Activated CD4-positive, CD25-positive, alpha-beta regulatory T cell treated with anti-CD3 and anti-CD28 coated beads, Interleukin-2, amount 50 U/mL, for 24 hours (primary cell): ENCODE data around the gene MRPS25.
"Not testable (repeated sequence)": the region's sequence is repeated elsewhere in the genome, so short reads cannot be mapped to it uniquely, and the experiment has no call there.

ENCODE experiments used
- ATAC-seq, 2 donors: fragments of 150-1000 bp; cut with Tn5 transposase; one replicate each; pipeline ENCODE4 v1.10.0; 2021; ENCODE audit warnings: mild to moderate bottlenecking in 1 of 2, moderate library complexity in 1 of 2

The MRPS25 gene

DNA sequence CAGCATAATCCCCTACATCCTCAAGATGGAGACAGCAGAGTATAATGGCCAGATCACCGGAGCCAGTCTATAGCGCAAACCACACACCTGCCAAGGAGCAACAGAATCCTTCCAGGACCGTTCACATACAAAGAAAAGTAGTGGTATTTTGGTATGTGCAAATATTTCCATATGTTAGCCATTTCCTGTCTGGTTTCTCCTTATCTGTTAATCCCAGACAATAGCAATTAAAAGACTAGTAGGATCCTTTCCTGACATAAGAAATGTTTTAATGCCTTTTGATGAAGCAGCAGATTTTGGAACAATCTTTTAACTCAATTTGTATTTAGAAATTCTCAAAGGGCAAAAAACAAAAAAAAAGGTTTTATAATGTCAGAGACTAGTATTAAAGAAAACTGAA lies 22.2 kb downstream of the MRPS25 start:
- no peak for ATAC-seq

DNA sequence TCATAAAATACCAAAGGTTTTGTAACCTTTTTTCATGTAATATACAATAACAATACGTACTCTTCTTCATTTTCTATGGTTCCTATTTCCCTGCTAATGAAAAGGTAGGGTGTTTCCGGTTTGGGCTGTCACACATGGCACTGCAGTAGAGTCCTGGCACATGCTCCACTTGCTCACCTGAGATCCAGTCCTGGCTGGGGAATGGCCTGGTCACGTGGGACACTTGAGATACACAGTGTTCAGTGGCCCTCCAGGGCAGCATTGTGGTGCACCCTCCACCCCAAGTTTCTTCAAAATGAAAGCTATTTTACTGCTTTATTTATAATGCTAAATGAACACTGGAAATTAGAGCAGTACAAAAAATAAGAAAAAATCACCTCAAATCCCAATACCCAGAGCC lies 23.2 kb downstream of the MRPS25 start:
- no peak for ATAC-seq

DNA sequence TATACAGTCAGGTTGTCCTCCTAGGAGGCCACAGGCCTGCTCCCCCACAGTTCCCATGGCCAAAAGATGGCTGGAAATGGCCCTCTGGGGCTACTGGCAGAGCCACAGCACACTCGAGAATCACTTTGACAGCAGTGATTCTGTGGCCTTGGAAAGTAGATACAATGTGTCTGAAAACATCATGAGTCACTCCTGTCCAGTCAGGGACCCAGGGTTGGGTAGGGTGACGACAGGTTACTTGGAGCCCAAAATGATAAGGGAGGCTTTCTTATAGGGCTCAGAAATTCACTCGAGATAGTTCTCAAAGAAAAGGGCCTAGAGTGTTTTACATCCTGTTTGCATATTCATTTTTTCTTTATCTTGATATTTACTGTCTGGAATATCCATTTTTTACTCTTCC lies 24.3 kb downstream of the MRPS25 start:
- no peak for ATAC-seq

DNA sequence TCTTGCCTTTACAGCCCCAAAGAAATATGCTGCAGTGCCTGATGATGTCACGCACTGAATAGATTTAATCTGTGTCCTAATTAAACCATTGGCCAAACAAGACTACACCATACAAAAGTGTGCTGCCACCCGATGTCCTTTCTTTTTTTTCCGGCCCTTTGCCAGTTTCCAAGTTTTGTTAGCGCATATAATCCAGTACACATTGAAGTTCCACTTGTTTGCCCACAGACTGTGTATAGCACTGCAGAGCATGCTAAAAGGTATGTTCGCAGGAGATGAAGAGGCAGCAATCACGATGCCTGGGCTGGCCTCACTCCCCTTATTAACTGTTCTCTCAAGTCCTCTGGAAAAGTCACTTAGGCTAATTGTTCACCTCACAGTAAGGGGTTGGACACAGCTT lies 26.8 kb downstream of the MRPS25 start:
- no peak for ATAC-seq

DNA sequence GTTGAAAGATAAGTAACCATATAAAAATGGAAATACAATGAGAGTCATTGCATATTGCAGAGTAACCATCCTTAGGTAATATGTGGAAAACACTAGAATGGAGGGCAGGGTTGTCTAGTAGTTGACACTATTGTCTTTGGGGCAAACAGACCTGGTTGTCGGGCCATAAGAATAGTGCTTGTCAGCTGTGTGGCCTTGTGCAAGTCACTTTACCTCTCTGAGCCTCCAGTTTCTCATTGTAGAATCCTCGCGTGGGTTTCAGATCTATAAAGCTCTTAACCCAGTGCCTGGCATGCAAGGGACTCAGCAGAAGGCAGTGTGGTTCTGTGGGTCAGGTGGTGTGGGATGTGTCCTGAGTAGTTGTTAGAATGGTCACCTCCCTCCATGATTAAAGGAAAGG lies 32.0 kb downstream of the MRPS25 start:
- no peak for ATAC-seq

DNA sequence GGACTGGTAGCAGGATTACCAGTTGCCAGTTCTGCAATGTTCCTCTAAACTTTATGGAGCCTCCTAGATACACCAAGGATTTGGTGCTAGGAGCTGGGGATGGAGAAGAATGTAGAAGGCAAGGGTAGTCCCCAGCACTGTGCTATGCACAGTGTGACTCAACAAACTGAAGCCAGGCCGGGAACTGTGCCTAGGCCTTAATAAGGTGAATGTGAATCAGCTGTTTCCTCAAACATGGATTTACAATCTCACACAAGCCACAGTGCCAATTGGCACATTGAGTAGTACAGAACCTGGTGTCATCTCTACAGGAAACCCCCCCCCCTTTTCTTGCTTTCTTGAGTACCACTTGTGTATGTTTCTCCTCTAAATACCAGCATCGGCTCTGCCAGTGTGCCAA lies 32.5 kb downstream of the MRPS25 start:
- ATAC-seq: no peak

DNA sequence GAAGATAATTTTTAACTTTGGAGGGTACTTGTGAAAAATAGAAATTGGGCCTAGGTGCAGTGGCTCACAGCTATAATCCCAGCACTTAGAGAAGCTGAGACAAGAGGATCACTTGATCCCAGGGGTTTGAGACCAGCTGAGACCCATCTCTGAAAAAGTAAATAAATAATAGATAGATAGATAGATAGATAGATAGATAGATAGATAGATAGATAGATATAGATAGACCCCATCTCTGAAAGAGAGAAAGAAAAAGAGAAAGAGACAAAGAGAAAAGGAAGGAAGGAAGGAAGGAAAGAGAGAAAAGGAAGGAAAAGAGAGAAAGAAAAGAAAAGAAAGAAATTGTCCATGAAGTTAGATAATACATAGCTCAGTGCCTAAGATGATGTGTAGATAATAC lies 35.5 kb downstream of the MRPS25 start:
- no peak for ATAC-seq

DNA sequence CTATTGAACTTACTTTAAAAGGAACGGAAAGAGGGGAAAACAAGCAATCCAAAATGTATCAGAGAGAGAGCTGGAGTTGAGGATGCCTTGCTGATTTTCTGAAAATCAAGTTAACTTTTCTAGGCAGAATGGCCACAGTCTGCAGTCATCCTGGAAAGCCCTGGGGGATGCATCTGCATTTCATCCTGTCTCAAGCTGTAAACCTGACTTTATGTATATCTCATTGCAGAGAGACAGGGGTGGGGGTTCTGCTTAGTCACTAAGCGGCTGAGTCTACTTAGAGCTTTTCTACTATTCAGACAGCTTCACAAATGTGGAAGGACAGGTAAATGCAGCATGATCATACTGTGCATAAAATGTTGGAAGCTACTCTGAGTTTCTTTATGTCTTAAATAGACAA lies 41.4 kb downstream of the MRPS25 start:
- ATAC-seq: no peak

DNA sequence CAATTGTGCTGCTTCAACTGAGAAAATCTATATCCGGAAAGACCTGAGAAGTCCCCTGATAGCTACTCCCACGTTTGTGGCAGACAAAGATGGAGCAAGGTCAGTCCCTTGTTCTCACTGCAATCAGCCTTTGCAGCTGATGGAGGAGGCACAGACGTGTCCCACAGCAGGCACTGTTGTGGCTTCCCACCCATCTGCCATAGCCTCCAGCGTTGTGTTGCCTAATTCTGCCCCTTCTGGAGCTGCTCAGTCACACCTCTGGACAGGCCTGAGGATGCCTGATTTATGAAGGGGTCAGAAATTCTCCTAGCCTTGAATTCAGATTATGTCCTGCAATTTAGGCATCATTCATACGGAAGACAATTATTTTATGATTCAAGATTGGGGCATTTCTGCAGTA lies 41.9 kb downstream of the MRPS25 start:
- no peak for ATAC-seq

DNA sequence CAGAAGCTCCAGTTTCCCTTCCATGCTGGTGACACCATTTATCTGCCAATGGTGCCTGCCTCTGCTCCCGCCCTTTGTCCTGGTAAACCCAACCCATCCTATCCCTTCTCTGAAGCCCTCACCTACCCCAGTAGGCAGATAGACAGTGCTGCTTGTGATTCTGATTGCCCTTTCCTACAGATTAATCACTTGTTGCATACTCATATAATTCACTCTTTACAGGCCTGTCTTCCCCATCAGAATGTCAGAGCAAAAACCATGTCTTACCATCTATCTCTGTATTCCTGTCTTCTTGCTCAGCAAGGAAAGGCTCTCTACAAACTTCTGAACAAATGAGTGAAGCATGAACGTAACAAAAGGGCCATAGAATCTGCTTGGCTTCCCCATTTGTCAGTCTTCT lies 47.9 kb downstream of the MRPS25 start:
- ATAC-seq: no peak

DNA sequence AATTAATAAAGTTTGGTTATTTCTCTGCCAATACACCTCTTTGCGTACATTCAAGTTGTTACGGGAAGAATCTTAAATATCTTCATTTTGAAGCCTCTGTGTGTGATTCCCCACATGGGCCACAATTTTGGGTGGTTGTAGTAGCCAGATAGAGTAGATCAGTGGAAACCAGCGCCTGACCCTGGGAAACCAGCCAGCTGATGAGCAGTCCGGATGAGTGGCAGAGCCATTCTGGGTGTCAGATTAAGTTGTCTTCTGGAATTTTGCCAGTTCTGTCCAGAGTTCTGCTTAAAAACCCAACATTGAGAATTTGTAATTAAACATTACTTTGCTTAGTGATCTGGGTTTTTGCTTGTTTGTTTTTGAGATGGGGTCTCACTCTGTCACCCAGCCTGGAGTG lies 49.7 kb downstream of the MRPS25 start:
- no peak for ATAC-seq

DNA sequence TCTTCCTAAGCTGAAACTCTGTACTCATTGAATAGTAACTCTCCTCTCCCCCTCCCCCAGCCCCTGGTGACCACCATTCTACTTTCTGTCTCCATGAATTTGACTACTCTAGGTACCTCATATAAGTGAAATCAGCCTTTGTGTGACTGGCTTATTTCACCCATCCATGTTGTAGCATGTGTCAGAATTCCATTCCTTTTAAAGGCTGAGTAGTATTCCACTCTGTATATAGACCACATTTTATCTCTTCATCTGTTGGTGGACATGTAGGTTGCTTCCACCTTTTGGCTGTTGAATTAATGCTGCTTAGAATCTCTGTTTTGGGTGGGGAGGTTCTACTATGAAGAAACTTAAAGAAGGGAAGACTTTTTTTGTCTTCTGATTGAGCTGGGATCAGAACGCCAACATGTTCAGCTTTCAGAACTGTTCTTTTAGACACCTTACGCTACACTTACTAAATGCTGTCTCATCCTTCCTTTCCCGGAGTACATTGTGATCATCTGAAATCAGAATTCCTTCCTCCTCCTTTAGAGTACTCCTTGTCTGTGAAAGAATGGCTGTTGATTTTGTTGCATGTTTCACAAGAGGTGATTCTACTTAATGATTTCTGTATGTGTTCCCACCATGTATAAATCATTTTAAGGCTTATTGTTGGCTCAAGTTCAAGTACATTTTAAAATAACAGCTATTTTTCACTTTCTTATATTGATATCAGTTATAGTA lies 50.3 kb downstream of the MRPS25 start:
- ATAC-seq: no peak

DNA sequence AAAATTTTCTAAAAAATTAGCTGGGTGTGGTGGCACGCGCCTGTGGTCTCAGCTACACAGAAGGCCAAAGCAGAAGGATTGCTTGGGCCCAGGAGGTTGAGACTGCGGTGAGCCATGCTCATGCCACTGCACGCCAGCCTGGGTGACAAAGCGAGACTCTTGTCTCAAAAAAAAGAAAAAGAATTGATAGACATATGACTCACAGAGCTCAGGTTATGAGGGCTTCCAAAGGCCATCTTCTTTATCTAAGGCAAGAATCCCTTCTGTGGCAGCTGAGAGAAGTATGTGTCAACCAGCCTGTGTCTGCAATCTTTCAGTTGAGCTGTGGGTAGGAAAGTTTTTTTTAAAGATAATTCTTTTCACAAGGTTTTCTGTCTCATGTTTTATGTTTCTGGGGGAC lies 53.9 kb downstream of the MRPS25 start:
- peak in 1 of 2 donors; percentile 60 for ATAC-seq

DNA sequence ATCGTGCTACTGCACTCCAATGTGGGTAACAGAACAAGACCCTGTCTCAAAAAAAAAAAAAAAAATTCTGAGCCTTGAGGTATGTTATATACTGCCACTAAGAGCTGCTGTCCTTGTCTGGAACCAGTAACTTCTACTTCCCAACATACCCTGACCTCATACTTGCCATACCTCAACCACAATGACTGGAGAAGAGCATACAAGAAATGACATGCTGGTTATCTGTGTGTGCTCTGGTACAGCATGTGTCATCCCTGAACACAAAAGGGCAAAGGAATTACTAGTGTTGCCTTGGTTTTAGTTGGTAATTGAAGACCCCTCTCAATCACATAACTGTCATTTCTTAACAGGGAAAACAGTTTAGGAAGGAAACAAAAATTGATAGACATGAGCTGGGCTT lies 54.5 kb downstream of the MRPS25 start:
- peak in 1 of 2 donors; percentile 48 for ATAC-seq

DNA sequence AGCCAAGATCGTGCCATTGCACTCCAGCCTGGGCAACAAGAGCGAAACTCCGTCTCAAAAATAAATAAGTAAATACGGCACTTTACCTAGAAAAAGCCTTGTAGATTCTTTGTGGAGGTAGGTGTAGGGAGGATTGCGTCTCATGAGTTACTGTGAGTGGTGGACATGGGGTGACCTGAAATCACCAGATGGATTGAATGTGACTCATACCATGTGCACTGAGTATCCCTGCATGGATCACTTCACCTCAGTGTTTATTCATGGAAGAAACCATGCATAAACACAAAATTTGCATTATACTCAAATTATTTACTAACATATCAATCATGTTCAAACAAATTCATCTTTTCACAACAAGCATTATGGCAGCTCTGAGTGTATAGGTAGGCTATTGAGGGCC lies 55.9 kb downstream of the MRPS25 start:
- no peak for ATAC-seq

DNA sequence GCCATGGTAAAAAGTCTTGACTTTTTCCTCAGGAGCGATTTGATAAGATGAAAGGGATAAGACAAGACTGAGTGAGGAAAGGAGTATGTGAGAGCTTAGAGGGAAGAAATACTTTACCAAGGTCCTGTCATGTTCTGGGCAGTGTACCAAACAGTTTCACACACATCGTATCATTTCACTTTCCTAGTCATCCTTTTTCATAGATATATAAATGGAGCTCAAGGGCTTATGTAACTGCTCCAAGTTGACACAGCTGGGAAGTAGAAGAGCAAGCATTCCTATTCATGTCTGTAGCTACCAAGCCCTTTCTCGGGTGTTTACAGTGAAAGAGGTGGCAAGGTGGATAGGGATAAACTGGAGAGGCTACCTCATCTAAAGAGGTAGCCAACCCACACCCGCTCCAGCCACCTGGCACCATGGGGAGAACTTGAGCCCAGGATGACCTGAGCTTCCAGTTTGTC lies 57.4 kb downstream of the MRPS25 start:
- ATAC-seq: no peak

DNA sequence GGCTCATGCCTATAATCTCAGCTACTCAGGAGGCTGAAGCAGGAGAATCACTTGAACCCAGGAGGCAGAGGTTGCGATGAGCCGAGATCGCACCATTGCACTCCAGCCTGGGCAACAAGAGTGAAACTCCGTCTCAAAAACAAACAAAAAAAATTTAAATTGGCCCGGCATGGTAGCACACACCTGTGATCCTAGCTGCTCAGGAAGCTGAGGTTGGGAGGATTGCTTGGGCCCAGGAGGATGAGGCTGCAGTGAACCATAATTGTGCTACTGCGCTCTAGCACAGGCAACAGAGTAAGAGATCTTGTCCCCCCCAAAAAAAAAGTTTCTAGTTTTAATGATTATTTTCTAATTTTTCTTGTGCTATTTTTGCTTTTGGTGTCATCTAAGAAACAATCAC lies 65.9 kb downstream of the MRPS25 start:
- not testable (repeated sequence) for ATAC-seq
